Measurements from ENCODE around the gene ZNF709. TPM values are rescaled to one million over a fixed set of nuclear protein-coding genes. Genes with fewer than 3 reads are reported as not detected.
"Not testable (repeated sequence)": the region's sequence is repeated elsewhere in the genome, so short reads cannot be mapped to it uniquely, and the experiment has no call there.

Gene ZNF709
- total RNA-seq, 6 experiments from 2014 or later = 0.99 to 1.7 (median 1.2) TPM

GRCh38 chr19:12478234-12478941 lies 6.2 kb downstream of the ZNF709 start:
- Mint-ChIP-seq H3K27me3 (ENCODE audit: insufficient read depth) (peaks cover 1% of the 10 kb centered on the region), H3K4me3 (no peak overlapping the region), H3K4me1 (ENCODE audit: low read depth) (peaks cover 9% of the 10 kb centered on the region), H3K27ac (no peak overlapping the region), H3K36me3 (ENCODE audit: low read depth) (peaks cover 40% of the 10 kb centered on the region), H3K9me3 (peaks cover 41% of the 10 kb centered on the region)
- DNase-seq = no peak
- no peak for TF ChIP-seq CTCF (IDR thresholded peaks at IDR 0.05)

GRCh38 chr19:12467651-12468050 lies 17.0 kb downstream of the ZNF709 start:
- peaks cover 82% of the 10 kb centered on the region for H3K9me3 Mint-ChIP-seq
- H3K36me3 Mint-ChIP-seq (ENCODE audit: low read depth) = peaks cover 44% of the 10 kb centered on the region
- DNase-seq; H3K27ac Mint-ChIP-seq; H3K4me1 Mint-ChIP-seq (ENCODE audit: low read depth); H3K27me3 Mint-ChIP-seq (ENCODE audit: insufficient read depth); H3K4me3 Mint-ChIP-seq: not testable (repeated sequence)

- H3K4me1 Mint-ChIP-seq (ENCODE audit: low read depth) = no peaks in the 10 kb centered on the region
- no peaks in the 10 kb centered on the region for H3K27me3 Mint-ChIP-seq (ENCODE audit: insufficient read depth)
- no peak overlapping the region for H3K4me3 Mint-ChIP-seq
- peaks cover 43% of the 10 kb centered on the region for H3K36me3 Mint-ChIP-seq (ENCODE audit: low read depth)
- peaks cover 83% of the 10 kb centered on the region for H3K9me3 Mint-ChIP-seq
- DNase-seq = no peak
- no peak overlapping the region for H3K27ac Mint-ChIP-seq
- TF ChIP-seq CTCF (IDR thresholded peaks at IDR 0.05) = no peak
Measured at GRCh38 chr19:12465211-12465610, 19.4 kb downstream of the ZNF709 start.

- no peaks in the 10 kb centered on the region for H3K4me1 Mint-ChIP-seq (ENCODE audit: low read depth)
- H3K9me3 Mint-ChIP-seq = peaks cover 83% of the 10 kb centered on the region
- H3K4me3 Mint-ChIP-seq = no peak overlapping the region
- DNase-seq = no peak
- no peaks in the 10 kb centered on the region for H3K27me3 Mint-ChIP-seq (ENCODE audit: insufficient read depth)
- peaks cover 40% of the 10 kb centered on the region for H3K36me3 Mint-ChIP-seq (ENCODE audit: low read depth)
- no peak overlapping the region for H3K27ac Mint-ChIP-seq
- no peak for TF ChIP-seq CTCF (IDR thresholded peaks at IDR 0.05)
Measured at GRCh38 chr19:12464769-12465168, 19.8 kb downstream of the ZNF709 start.

- not testable (repeated sequence) for H3K4me1 Mint-ChIP-seq (ENCODE audit: low read depth); DNase-seq; H3K27me3 Mint-ChIP-seq (ENCODE audit: insufficient read depth); H3K4me3 Mint-ChIP-seq; H3K27ac Mint-ChIP-seq
- H3K9me3 Mint-ChIP-seq = peaks cover 83% of the 10 kb centered on the region
- H3K36me3 Mint-ChIP-seq (ENCODE audit: low read depth) = peaks cover 46% of the 10 kb centered on the region
Measured at GRCh38 chr19:12464139-12464538, 20.5 kb downstream of the ZNF709 start.

GRCh38 chr19:12453495-12453894 lies 31.1 kb downstream of the ZNF709 start:
- DNase-seq = no peak
- H3K4me1 Mint-ChIP-seq (ENCODE audit: low read depth) = no peaks in the 10 kb centered on the region
- H3K36me3 Mint-ChIP-seq (ENCODE audit: low read depth) = peaks cover 29% of the 10 kb centered on the region
- TF ChIP-seq CTCF (IDR thresholded peaks at IDR 0.05) = no peak
- no peak overlapping the region for H3K4me3 Mint-ChIP-seq
- no peaks in the 10 kb centered on the region for H3K27me3 Mint-ChIP-seq (ENCODE audit: insufficient read depth)
- H3K27ac Mint-ChIP-seq = no peak overlapping the region
- peaks cover 64% of the 10 kb centered on the region for H3K9me3 Mint-ChIP-seq
